Adrenal gland (tissue), 12 donors: ENCODE results near the gene INPP5A. TPM values are rescaled to one million over a fixed set of nuclear protein-coding genes. Genes with fewer than 3 reads are reported as not detected.

ENCODE experiments used
- DNase-seq, 7 donors: peaks; one replicate each; pipeline ENCODE4 v3.0.0-alpha.2; 2019 to 2020
- H3K27ac ChIP-seq, 5 donors: fragments of 200-600 bp; sonication (generic) in 4 of 5; 1 replicate in 3 of 5; 2 replicates in 2 of 5; pipeline versions ENCODE4 v1.5.1 to v1.8.0; 2016 to 2020; ENCODE audit warnings: mild to moderate bottlenecking in 1 of 5
- H3K27me3 ChIP-seq: fragments of 200-600 bp; 2 replicates; pipeline ENCODE4 v1.8.0; 2021
- H3K36me3 ChIP-seq, 2 donors: fragments of 200-600 bp; replicated peaks in 1 of 2; 1 replicate in 1 of 2; 2 replicates in 1 of 2; pipeline versions ENCODE4 v1.5.1 to v1.8.0; 2018 to 2022
- H3K4me1 ChIP-seq, 2 donors: fragments of 200-600 bp; replicated peaks in 1 of 2; 1 replicate in 1 of 2; 2 replicates in 1 of 2; pipeline versions ENCODE4 v1.5.1 to v1.8.0; 2018 to 2021
- H3K4me3 ChIP-seq, 4 donors: fragments of 200-600 bp; sonication (generic) in 3 of 4; one replicate each; pipeline ENCODE4 v1.5.1; 2016 to 2018
- H3K9me3 ChIP-seq, 3 donors: fragments of 200-600 bp; sonication (generic) in 1 of 3; replicated peaks in 1 of 3; 1 replicate in 2 of 3; 2 replicates in 1 of 3; pipeline versions ENCODE4 v1.5.1 to v1.8.0; 2016 to 2021
- POLR2A ChIP-seq, 2 donors: fragments of 450-650 bp; IDR thresholded peaks; one replicate each; pipeline ENCODE4 v1.6.1; 2017; ENCODE audit warnings: antibody characterized with exemption in 2 of 2, mild to moderate bottlenecking in 2 of 2, moderate library complexity in 1 of 2
- WGBS, 4 donors: extraction: QIAGEN DNeasy Blood & Tissue Kit in 2 of 4; methylation state at CpG; one replicate each; pipeline versions ENCODE4 v1.1.5 to v1.1.7; 2013 to 2017; 5-methylcytosine and 5-hydroxymethylcytosine counted together
- intact Hi-C, 2 donors: fragments of 100-400 bp; cut with DNase I; formaldehyde crosslinking; loops; one replicate each; pipeline versions ENCODE4 v1.14.1 to v1.15.0; 2022 to 2023
- polyA plus RNA-seq, 3 donors: library from polyadenylated mRNA; stranded (reverse); fragments of 200-250 nt in 2 of 3; fragments of 350-450 nt in 1 of 3; fragmentation: Illumina TruSeq in 1 of 3; extraction: RNeasy Lipid Tissue Mini Kit (QIAGEN cat#74804) in 1 of 3; gene quantifications; one replicate each; pipeline ENCODE4 v1.2.3, GENCODE V29; 2013 to 2014
- total RNA-seq, 9 donors: library from RNA; depleted of rRNA in 4 of 9; stranded (reverse); fragments of >200 nt in 4 of 9; fragments of 120-200 nt in 1 of 9; fragmentation: NEBNext Ultra II Directional in 1 of 9; extraction: Animal tissue kit (Norgen Biotek cat#: 25700) in 1 of 9; gene quantifications; one replicate each; pipeline versions ENCODE4 v1.1.0 to v1.2.4, GENCODE V29; 2013 to 2023
- TF ChIP-seq, protein P1 (sequence below), 6 experiments: fragments of 450-650 bp in 4 of 6; fragments of 200-600 bp in 2 of 6; sonication (generic) in 1 of 6; IDR thresholded peaks; 1 replicate in 5 of 6; 2 replicates in 1 of 6; pipeline versions ENCODE4 v1.5.1 to v1.8.0; 2016 to 2021; ENCODE audit warnings: antibody characterized with exemption in 6 of 6, mild to moderate bottlenecking in 2 of 6, moderate library complexity in 1 of 6
- donor health status: healthy with polysubstance abuse.
- donor health status: Bipolar disorder and iron deficiency.
- donor health status: DM: yes; HTN: yes; CAD: no.
- donor health status: DM: no; HTN: no; CAD: no.
- donor health status: DM: no; HTN: no; CAD: no.
- donor health status: DM: yes; HTN: yes; CAD: no.

Gene INPP5A
- total and polyA plus RNA-seq, 12 donors = 13.5 to 62.9 (median 37.5) TPM

- WGBS, 4 donors = 90 to 97% (median 96%) methylated on average over 6 to 18 of the region's 18 CpGs
- Histone ChIP-seq H3K36me3 (no peaks in the 10 kb centered on the region), H3K4me1 (peaks cover 0 to 13% of the 10 kb centered on the region in 2 donors), H3K9me3 (no peaks in the 10 kb centered on the region), H3K27me3 (no peaks in the 10 kb centered on the region), H3K4me3 (no peak overlapping the region), H3K27ac (no peak overlapping the region)
- intact Hi-C loops = no loop called here
- DNase-seq = peak in 1 of 7 donors; percentile 11
- no peak for TF ChIP-seq POLR2A (IDR thresholded peaks at IDR 0.05)
- TF ChIP-seq, protein P1, sequence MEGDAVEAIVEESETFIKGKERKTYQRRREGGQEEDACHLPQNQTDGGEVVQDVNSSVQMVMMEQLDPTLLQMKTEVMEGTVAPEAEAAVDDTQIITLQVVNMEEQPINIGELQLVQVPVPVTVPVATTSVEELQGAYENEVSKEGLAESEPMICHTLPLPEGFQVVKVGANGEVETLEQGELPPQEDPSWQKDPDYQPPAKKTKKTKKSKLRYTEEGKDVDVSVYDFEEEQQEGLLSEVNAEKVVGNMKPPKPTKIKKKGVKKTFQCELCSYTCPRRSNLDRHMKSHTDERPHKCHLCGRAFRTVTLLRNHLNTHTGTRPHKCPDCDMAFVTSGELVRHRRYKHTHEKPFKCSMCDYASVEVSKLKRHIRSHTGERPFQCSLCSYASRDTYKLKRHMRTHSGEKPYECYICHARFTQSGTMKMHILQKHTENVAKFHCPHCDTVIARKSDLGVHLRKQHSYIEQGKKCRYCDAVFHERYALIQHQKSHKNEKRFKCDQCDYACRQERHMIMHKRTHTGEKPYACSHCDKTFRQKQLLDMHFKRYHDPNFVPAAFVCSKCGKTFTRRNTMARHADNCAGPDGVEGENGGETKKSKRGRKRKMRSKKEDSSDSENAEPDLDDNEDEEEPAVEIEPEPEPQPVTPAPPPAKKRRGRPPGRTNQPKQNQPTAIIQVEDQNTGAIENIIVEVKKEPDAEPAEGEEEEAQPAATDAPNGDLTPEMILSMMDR (IDR thresholded peaks at IDR 0.05) = no peak
Measured at GRCh38 chr10:132556994-132557441, 19.4 kb downstream of the INPP5A start.

GRCh38 chr10:132557696-132558515 lies 20.3 kb downstream of the INPP5A start:
- no peak overlapping the region for H3K4me3 ChIP-seq
- H3K27me3 ChIP-seq = no peaks in the 10 kb centered on the region
- 93 to 94% (median 93%) methylated on average over 17 to 33 of the region's 33 CpGs for WGBS, 4 donors
- TF ChIP-seq, protein P1 (IDR thresholded peaks at IDR 0.05) = no peak
- TF ChIP-seq POLR2A (IDR thresholded peaks at IDR 0.05) = no peak
- H3K9me3 ChIP-seq = no peaks in the 10 kb centered on the region
- DNase-seq = no peak
- H3K4me1 ChIP-seq = peaks cover 0 to 13% of the 10 kb centered on the region in 2 donors
- intact Hi-C loops = no loop called here
- no peaks in the 10 kb centered on the region for H3K36me3 ChIP-seq
- H3K27ac ChIP-seq = no peak overlapping the region

DNA sequence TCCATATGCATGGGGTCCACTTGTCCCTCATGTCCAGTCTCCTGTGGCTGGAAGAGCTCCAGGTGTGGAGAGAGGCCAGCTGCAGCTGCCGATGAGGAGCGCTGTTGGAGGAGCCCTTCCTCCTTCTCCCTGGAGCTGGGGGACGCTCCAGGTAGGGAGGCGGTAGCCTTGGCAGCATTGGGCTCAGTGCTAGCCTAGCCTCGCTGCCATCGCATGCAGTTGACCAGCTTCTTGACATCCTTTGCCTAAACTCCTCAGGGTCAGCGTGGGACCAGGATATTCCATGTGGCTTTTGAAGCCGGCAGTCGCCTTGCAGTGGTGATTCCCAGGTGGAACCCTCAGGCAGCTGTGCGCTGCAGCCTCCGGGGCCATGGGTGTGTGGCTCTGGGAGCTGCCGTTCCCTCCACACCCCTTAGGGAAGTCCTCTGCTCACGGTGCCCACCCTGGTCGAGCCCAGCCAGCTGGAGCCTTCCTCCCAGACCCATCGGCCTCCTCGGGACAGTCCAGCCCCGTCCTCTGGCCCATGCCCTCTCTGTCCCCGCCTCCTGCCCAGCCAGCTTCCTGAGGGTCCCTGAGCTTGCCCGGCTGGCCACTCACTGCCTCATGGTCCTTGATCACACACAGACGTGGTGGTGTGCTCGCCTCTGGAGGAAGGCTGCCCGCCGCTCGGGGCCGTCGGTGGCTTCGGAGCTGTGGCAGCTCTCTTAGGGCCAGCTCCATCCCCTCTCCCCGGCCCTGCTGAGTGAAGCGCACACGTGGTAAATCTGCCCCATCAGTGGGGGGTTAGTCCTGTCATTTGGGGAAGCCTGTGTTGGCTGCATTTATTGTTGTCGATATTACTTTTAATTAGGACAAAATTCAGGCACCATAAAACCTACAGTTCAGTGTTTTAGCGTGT lies 21.2 kb downstream of the INPP5A start:
- Histone ChIP-seq H3K36me3 (no peaks in the 10 kb centered on the region), H3K4me3 (no peak overlapping the region), H3K9me3 (no peaks in the 10 kb centered on the region), H3K27ac (no peak overlapping the region), H3K4me1 (peaks cover 0 to 13% of the 10 kb centered on the region in 2 donors), H3K27me3 (no peaks in the 10 kb centered on the region)
- WGBS, 4 donors = 90 to 93% (median 92%) methylated on average over 11 to 32 of the region's 32 CpGs
- no peak for DNase-seq
- no peak for TF ChIP-seq POLR2A (IDR thresholded peaks at IDR 0.05)
- TF ChIP-seq, protein P1 (IDR thresholded peaks at IDR 0.05) = no peak
- intact Hi-C loops = no loop called here

DNA sequence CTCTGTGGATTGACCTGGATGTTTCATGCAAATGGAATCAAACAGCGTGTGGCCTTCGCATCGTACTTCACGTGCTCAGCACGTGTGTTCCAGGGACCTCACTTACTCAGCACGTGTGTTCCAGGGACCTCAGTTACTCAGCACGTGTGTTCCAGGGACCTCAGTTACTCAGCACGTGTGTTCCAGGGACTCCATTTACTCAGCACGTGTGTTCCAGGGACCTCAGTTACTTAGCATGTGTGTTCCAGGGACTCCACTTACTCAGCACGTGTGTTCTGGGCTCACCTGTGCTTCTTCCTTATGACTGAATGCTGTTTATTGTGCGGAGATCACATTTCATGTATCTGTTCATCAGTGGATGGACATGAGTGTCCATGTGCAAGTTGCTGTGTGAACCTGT lies 22.0 kb downstream of the INPP5A start:
- peaks cover 0 to 17% of the 10 kb centered on the region in 2 donors for H3K4me1 ChIP-seq
- no peak for DNase-seq
- TF ChIP-seq, protein P1 (IDR thresholded peaks at IDR 0.05) = no peak
- TF ChIP-seq POLR2A (IDR thresholded peaks at IDR 0.05) = no peak
- no peak overlapping the region for H3K27ac ChIP-seq
- no peaks in the 10 kb centered on the region for H3K9me3 ChIP-seq
- WGBS, 4 donors = 92% methylated on average over 11 of the region's 11 CpGs
- intact Hi-C loops = no loop called here
- H3K4me3 ChIP-seq = no peak overlapping the region
- H3K27me3 ChIP-seq = no peaks in the 10 kb centered on the region
- H3K36me3 ChIP-seq = no peaks in the 10 kb centered on the region
